ENCODE data around the gene TMEM45A. TPM values are rescaled to one million over a fixed set of nuclear protein-coding genes. Genes with fewer than 3 reads are reported as not detected.
"Not testable (repeated sequence)": the region's sequence is repeated elsewhere in the genome, so short reads cannot be mapped to it uniquely, and the experiment has no call there.

The TMEM45A gene
- total and polyA plus RNA-seq, 7 donors = 1.4 to 23.9 (median 12.2) TPM

DNA sequence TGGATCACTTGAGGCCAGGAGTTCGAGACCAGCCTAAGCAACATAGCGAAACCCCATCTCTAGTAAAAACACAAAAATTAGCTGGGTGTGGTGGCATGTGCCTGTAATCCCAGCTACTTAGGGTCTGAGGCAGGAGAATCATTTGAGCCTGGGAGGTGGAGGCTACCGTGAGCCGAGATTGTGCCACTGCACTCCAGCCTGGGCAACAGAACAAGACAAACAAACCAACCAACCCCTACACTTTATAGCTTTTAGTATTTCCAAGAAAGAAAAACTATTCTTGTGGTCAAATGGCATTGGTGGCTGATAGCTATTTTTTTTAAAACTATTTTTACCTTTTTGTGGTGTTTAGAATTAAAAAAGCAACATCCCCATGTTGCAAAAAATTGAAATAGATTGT is 7.2 kb downstream of the TMEM45A start:
- 80 to 94% methylated on average over 4 of the region's 4 CpGs for WGBS, 2 donors
- Histone ChIP-seq H3K36me3 (no peaks in the 10 kb centered on the region), H3K27me3 (no peaks in the 10 kb centered on the region), H3K27ac (no peak overlapping the region), H3K9me3 (no peaks in the 10 kb centered on the region), H3K4me3 (no peak overlapping the region), H3K4me1 (no peaks in the 10 kb centered on the region)
- TF ChIP-seq, protein P1, sequence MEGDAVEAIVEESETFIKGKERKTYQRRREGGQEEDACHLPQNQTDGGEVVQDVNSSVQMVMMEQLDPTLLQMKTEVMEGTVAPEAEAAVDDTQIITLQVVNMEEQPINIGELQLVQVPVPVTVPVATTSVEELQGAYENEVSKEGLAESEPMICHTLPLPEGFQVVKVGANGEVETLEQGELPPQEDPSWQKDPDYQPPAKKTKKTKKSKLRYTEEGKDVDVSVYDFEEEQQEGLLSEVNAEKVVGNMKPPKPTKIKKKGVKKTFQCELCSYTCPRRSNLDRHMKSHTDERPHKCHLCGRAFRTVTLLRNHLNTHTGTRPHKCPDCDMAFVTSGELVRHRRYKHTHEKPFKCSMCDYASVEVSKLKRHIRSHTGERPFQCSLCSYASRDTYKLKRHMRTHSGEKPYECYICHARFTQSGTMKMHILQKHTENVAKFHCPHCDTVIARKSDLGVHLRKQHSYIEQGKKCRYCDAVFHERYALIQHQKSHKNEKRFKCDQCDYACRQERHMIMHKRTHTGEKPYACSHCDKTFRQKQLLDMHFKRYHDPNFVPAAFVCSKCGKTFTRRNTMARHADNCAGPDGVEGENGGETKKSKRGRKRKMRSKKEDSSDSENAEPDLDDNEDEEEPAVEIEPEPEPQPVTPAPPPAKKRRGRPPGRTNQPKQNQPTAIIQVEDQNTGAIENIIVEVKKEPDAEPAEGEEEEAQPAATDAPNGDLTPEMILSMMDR (IDR thresholded peaks at IDR 0.05) = no peak
- TF ChIP-seq POLR2A (IDR thresholded peaks at IDR 0.05) = no peak
- TF ChIP-seq POLR2AphosphoS5 (IDR thresholded peaks at IDR 0.05) = no peak
- TF ChIP-seq EP300 (IDR thresholded peaks at IDR 0.05) = no peak
- no peak for DNase-seq
- intact Hi-C loops (cut with DNase I) = loop anchor here (10.0 kb wide), 2 partner anchors 685 to 1185 kb away; partner anchors contain the start of genes CMSS1 and RPL24

GRCh38 chr3:100500320-100500880 is 8.0 kb downstream of the TMEM45A start:
- Histone ChIP-seq H3K4me3 (no peak overlapping the region), H3K27me3 (no peaks in the 10 kb centered on the region), H3K27ac (no peak overlapping the region), H3K9me3 (no peaks in the 10 kb centered on the region), H3K4me1 (no peaks in the 10 kb centered on the region), H3K36me3 (no peaks in the 10 kb centered on the region)
- 88 to 90% methylated on average over 8 of the region's 8 CpGs for WGBS, 2 donors
- TF ChIP-seq, protein P1 (IDR thresholded peaks at IDR 0.05) = no peak
- no peak for TF ChIP-seq EP300 (IDR thresholded peaks at IDR 0.05)
- no peak for TF ChIP-seq POLR2AphosphoS5 (IDR thresholded peaks at IDR 0.05)
- TF ChIP-seq POLR2A (IDR thresholded peaks at IDR 0.05) = no peak
- intact Hi-C loops (cut with DNase I) = no loop called here
- no peak for DNase-seq

DNA sequence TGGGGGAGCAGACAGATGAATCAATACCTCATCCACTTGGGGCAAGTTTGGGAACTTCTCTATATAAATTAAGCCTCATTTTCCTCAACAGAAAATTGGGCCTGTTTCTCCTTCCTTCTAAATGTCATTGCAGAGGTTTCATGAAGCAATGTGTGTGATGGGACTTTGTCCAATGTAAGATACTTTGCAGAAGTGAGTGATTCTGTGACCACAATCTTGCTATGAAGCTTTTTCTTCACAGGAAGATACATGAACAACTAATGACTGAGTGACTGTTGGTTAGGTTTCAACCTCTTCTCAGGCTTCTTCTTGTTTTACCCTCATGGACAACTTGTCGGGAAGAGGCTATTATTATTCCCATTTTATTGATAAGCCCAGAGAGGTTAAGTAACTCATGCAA is 11.0 kb downstream of the TMEM45A start:
- intact Hi-C loops (cut with DNase I) = no loop called here
- Histone ChIP-seq H3K9me3 (peaks cover 0 to 3% (median 0%) of the 10 kb centered on the region in 4 donors), H3K27ac (no peak overlapping the region), H3K36me3 (no peaks in the 10 kb centered on the region), H3K4me3 (no peak overlapping the region), H3K27me3 (no peaks in the 10 kb centered on the region), H3K4me1 (no peaks in the 10 kb centered on the region)
- 89 to 92% methylated on average over 1 of the region's 1 CpG for WGBS, 2 donors
- no peak for DNase-seq
- TF ChIP-seq, protein P1 (IDR thresholded peaks at IDR 0.05) = no peak
- TF ChIP-seq EP300 (IDR thresholded peaks at IDR 0.05) (no peak), POLR2AphosphoS5 (IDR thresholded peaks at IDR 0.05) (no peak)

DNA sequence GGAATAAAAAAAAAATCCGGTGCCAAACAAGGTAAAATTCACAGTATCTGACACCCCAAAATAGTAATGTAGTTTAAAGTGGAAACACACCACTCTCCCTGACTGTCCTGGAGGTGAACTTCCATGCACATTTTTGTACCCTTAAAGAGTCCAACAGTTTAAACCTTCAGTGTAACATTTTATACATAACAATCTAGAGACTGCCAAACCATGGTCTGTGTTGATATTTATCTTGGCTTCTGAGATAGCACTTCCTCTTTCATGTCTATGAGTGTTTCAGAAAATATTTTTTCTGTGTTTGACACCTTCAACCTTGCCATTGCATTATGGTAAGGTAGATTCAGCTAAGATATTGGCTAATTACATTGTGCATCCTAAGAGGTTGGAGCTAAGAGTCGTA is 13.9 kb downstream of the TMEM45A start:
- DNase-seq = no peak
- H3K4me3 ChIP-seq = no peak overlapping the region
- intact Hi-C loops (cut with DNase I) = no loop called here
- no peaks in the 10 kb centered on the region for H3K27me3 ChIP-seq
- 90 to 95% methylated on average over 2 of the region's 2 CpGs for WGBS, 2 donors
- H3K9me3 ChIP-seq = peaks cover 0 to 3% (median 0%) of the 10 kb centered on the region in 4 donors
- no peaks in the 10 kb centered on the region for H3K4me1 ChIP-seq
- no peaks in the 10 kb centered on the region for H3K36me3 ChIP-seq
- TF ChIP-seq POLR2AphosphoS5 (IDR thresholded peaks at IDR 0.05) (no peak), EP300 (IDR thresholded peaks at IDR 0.05) (no peak), POLR2A (IDR thresholded peaks at IDR 0.05) (no peak)
- TF ChIP-seq, protein P1 (IDR thresholded peaks at IDR 0.05) = no peak
- no peak overlapping the region for H3K27ac ChIP-seq

GRCh38 chr3:100509818-100510217 is 17.4 kb downstream of the TMEM45A start:
- H3K4me1 ChIP-seq; DNase-seq; H3K9me3 ChIP-seq; H3K27ac ChIP-seq; H3K4me3 ChIP-seq; H3K27me3 ChIP-seq; H3K36me3 ChIP-seq; intact Hi-C loops (cut with DNase I): not testable (repeated sequence)
- 79 to 91% methylated on average over 15 of the region's 15 CpGs for WGBS, 2 donors
